GM13977 (cell line): ENCODE results near the gene CEP290.

Experiments used
- DNase-seq: peaks from one replicate; pipeline ENCODE4 v3.0.0; 2012; ENCODE audit warnings: low spot score
- in situ Hi-C: fragments of 300-500 bp; cut with MboI; formaldehyde crosslinking; loops from one replicate; pipeline ENCODE4 v1.12.0; 2022; ENCODE audit warnings: low sequenced_read_pairs, low pct_unique_long_range_greater_than_20kb, mixed read lengths, inconsistent platforms; ENCODE audit not compliant: unreplicated experiment
- TF ChIP-seq, protein P1 (sequence below): IDR thresholded peaks from 2 replicates; pipeline ENCODE4 v1.5.1; 2012; ENCODE audit warnings: mild to moderate bottlenecking, control low read depth; ENCODE audit not compliant: insufficient read depth; ENCODE audit errors: extremely low read depth, missing control alignments

Gene CEP290

DNA sequence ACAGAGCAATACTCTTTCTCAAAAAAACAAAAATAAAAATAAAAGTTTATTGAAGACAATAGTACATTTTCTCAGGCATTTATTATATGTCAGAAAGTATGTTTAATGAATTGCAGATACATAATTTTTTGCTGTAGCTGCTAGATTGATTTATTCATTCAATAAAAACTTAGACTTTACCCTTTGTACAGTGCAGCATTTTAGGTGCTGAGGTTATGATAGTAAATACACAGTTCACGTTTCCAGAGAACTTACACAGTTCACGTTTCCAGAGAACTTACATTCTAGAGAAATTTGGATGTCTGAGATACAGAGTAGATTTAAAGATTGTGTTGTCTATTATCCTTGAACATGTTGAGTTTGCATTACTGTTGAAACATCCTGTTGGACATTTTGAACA is 25.5 kb upstream of the CEP290 start:
- in situ Hi-C loops: no loop called here
- TF ChIP-seq, protein P1, sequence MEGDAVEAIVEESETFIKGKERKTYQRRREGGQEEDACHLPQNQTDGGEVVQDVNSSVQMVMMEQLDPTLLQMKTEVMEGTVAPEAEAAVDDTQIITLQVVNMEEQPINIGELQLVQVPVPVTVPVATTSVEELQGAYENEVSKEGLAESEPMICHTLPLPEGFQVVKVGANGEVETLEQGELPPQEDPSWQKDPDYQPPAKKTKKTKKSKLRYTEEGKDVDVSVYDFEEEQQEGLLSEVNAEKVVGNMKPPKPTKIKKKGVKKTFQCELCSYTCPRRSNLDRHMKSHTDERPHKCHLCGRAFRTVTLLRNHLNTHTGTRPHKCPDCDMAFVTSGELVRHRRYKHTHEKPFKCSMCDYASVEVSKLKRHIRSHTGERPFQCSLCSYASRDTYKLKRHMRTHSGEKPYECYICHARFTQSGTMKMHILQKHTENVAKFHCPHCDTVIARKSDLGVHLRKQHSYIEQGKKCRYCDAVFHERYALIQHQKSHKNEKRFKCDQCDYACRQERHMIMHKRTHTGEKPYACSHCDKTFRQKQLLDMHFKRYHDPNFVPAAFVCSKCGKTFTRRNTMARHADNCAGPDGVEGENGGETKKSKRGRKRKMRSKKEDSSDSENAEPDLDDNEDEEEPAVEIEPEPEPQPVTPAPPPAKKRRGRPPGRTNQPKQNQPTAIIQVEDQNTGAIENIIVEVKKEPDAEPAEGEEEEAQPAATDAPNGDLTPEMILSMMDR: no peak
- DNase-seq: no peak

- in situ Hi-C loops: no loop called here
- TF ChIP-seq, protein P1: no peak
- no peak for DNase-seq
Observed at GRCh38 chr12:88166179-88166578, 24.3 kb upstream of the CEP290 start.

GRCh38 chr12:88163371-88163770 is 21.5 kb upstream of the CEP290 start:
- TF ChIP-seq, protein P1: no peak
- in situ Hi-C loops: no loop called here
- DNase-seq: no peak

GRCh38 chr12:88156075-88156654 is 14.3 kb upstream of the CEP290 start:
- in situ Hi-C loops: no loop called here
- no peak for DNase-seq
- TF ChIP-seq, protein P1: no peak

DNA sequence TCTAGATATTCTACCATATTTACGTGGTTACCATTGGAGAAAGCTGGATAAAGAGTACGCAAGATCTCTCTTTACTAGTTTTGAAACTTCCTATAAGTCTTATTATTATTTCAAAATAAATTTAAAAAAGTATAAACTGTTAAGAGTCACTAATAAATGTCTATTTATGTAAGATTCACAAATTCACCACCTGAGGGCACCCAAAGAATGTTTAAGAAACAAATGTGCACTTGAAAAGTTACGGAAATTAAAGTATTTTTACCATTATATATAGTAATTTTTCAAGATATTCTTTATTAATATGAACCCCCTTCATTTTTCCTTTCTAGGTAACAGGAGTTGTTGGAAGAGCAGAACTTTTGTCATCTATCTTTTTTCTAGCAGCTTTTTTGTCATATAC is 12.1 kb upstream of the CEP290 start:
- in situ Hi-C loops: no loop called here
- TF ChIP-seq, protein P1: peak; percentile 35
- no peak for DNase-seq

GRCh38 chr12:88150063-88150462 is 8.2 kb upstream of the CEP290 start:
- no peak for DNase-seq
- TF ChIP-seq, protein P1: no peak
- in situ Hi-C loops: no loop called here
